HepG2 (cell line): ENCODE results near the gene ATP6V1G3. TPM values are rescaled to one million over a fixed set of nuclear protein-coding genes. Genes with fewer than 3 reads are reported as not detected.

Experiments
- ADNP ChIP-seq: sonication (generic); formaldehyde crosslinking; IDR thresholded peaks from 2 replicates; pipeline ENCODE4 v1.4.0; 2020; ENCODE audit warnings: missing genetic modification reagents
- HHEX ChIP-seq: IDR thresholded peaks from 2 replicates; pipeline ENCODE4 v1.6.1; 2016; ENCODE audit warnings: control low read depth
- HIVEP1 ChIP-seq: sonication (generic); formaldehyde crosslinking; IDR thresholded peaks from 2 replicates; pipeline ENCODE4 v1.4.0; 2020; ENCODE audit warnings: mild to moderate bottlenecking, missing genetic modification reagents
- MAFK ChIP-seq, 2 experiments: IDR thresholded peaks in 1 of 2; conservative IDR thresholded peaks in 1 of 2; 2 replicates each; pipeline ENCODE4 v1.6.1; 2011; ENCODE audit warnings: improper control_type of control experiment in 2 of 2, low read length in 2 of 2
- RFX3 ChIP-seq: IDR thresholded peaks from 2 replicates; pipeline ENCODE4 v1.6.1; 2016; ENCODE audit warnings: missing biosample characterization, missing genetic modification reagents
- STAT6 ChIP-seq: sonication (generic); formaldehyde crosslinking; IDR thresholded peaks from 2 replicates; pipeline ENCODE4 v1.4.0; 2020; ENCODE audit warnings: missing genetic modification reagents, mild to moderate bottlenecking, borderline replicate concordance
- THYN1 ChIP-seq: sonication (generic); formaldehyde crosslinking; IDR thresholded peaks from 2 replicates; pipeline ENCODE4 v1.8.1; 2023; ENCODE audit warnings: low read depth, mild to moderate bottlenecking, moderate library complexity, missing genetic modification reagents, borderline replicate concordance
- ZNF354B ChIP-seq: sonication (generic); formaldehyde crosslinking; IDR thresholded peaks from 2 replicates; pipeline ENCODE4 v1.8.0; 2022; ENCODE audit warnings: mild to moderate bottlenecking, missing genetic modification reagents
- ZNF446 ChIP-seq: sonication (generic); formaldehyde crosslinking; IDR thresholded peaks from 2 replicates; pipeline ENCODE4 v1.5.0; 2020; ENCODE audit warnings: mild to moderate bottlenecking, missing genetic modification reagents
- ZNF788 ChIP-seq: sonication (generic); formaldehyde crosslinking; IDR thresholded peaks from 2 replicates; pipeline ENCODE4 v1.5.0; 2020; ENCODE audit warnings: mild to moderate bottlenecking, missing genetic modification reagents, borderline replicate concordance
- polyA plus RNA-seq, 8 experiments: library from polyadenylated mRNA; depleted of rRNA in 3 of 8; stranded (reverse) in 7 of 8; unstranded in 1 of 8; fragments of >200 nt; fragmentation: Illumina TruSeq in 4 of 8; extraction: Trizol in 4 of 8; gene quantifications; 2 replicates each; pipeline versions ENCODE4 v1.2.1 to v1.2.3, GENCODE V29; 2011 to 2016; ENCODE audit warnings: low read depth in 4 of 8, missing spikeins in 1 of 8, mixed read lengths in 1 of 8; ENCODE audit not compliant: insufficient read depth in 1 of 8
- total RNA-seq, 5 experiments: library from RNA; depleted of rRNA; stranded (reverse); fragments of >200 nt; fragmentation: Illumina TruSeq; extraction: Trizol; gene quantifications; 2 replicates each; pipeline ENCODE4 v1.2.3, GENCODE V29; 2016; ENCODE audit warnings: low read depth in 1 of 5
- TF ChIP-seq, protein P1 (sequence below): sonication (generic); formaldehyde crosslinking; IDR thresholded peaks from 2 replicates; pipeline ENCODE4 v1.4.0; 2020; ENCODE audit warnings: missing genetic modification reagents

Gene ATP6V1G3
- total and polyA plus RNA-seq, 2 of the 13 experiments (the other 11 are each of a cell fraction or from before 2014, with no cell fraction given): not detected

- TF ChIP-seq, protein P1, sequence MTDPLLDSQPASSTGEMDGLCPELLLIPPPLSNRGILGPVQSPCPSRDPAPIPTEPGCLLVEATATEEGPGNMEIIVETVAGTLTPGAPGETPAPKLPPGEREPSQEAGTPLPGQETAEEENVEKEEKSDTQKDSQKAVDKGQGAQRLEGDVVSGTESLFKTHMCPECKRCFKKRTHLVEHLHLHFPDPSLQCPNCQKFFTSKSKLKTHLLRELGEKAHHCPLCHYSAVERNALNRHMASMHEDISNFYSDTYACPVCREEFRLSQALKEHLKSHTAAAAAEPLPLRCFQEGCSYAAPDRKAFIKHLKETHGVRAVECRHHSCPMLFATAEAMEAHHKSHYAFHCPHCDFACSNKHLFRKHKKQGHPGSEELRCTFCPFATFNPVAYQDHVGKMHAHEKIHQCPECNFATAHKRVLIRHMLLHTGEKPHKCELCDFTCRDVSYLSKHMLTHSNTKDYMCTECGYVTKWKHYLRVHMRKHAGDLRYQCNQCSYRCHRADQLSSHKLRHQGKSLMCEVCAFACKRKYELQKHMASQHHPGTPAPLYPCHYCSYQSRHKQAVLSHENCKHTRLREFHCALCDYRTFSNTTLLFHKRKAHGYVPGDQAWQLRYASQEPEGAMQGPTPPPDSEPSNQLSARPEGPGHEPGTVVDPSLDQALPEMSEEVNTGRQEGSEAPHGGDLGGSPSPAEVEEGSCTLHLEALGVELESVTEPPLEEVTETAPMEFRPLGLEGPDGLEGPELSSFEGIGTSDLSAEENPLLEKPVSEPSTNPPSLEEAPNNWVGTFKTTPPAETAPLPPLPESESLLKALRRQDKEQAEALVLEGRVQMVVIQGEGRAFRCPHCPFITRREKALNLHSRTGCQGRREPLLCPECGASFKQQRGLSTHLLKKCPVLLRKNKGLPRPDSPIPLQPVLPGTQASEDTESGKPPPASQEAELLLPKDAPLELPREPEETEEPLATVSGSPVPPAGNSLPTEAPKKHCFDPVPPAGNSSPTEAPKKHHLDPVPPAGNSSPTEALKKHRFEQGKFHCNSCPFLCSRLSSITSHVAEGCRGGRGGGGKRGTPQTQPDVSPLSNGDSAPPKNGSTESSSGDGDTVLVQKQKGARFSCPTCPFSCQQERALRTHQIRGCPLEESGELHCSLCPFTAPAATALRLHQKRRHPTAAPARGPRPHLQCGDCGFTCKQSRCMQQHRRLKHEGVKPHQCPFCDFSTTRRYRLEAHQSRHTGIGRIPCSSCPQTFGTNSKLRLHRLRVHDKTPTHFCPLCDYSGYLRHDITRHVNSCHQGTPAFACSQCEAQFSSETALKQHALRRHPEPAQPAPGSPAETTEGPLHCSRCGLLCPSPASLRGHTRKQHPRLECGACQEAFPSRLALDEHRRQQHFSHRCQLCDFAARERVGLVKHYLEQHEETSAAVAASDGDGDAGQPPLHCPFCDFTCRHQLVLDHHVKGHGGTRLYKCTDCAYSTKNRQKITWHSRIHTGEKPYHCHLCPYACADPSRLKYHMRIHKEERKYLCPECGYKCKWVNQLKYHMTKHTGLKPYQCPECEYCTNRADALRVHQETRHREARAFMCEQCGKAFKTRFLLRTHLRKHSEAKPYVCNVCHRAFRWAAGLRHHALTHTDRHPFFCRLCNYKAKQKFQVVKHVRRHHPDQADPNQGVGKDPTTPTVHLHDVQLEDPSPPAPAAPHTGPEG (CRISPR knock-in tag): no peak
- TF ChIP-seq ZNF788 (CRISPR knock-in tag) (no peak), THYN1 (CRISPR knock-in tag) (no peak), ZNF354B (no peak), MAFK (conservative IDR thresholded peaks at IDR 0.05 in 1 of 2, IDR thresholded peaks at IDR 0.05 in 1 of 2; ENCODE audit: low read length in 2 of 2) (no peak), HIVEP1 (CRISPR knock-in tag) (no peak), HHEX (CRISPR knock-in tag) (no peak), STAT6 (CRISPR knock-in tag) (no peak), RFX3 (CRISPR knock-in tag) (no peak), ADNP (CRISPR knock-in tag) (no peak), ZNF446 (CRISPR knock-in tag) (no peak)
Observed at GRCh38 chr1:198544265-198544664, 3.8 kb upstream of the ATP6V1G3 start (continued).
